HEK293 (cell line): ENCODE data around the gene NARF.

Experiments
- BCL11A ChIP-seq: fragments of 450-650 bp; formaldehyde crosslinking; IDR thresholded peaks from 2 replicates; pipeline ENCODE4 v1.5.1; 2016; ENCODE audit warnings: low read depth, missing biosample characterization, missing genetic modification characterization
- FEZF1 ChIP-seq: fragments of 450-650 bp; formaldehyde crosslinking; IDR thresholded peaks from 2 replicates; pipeline ENCODE4 v1.5.1; 2016; ENCODE audit warnings: missing biosample characterization, missing genetic modification characterization
- GLIS2 ChIP-seq: fragments of 450-650 bp; formaldehyde crosslinking; IDR thresholded peaks from 2 replicates; pipeline ENCODE4 v1.5.1; 2016; ENCODE audit warnings: missing biosample characterization, missing genetic modification characterization
- HOXC10 ChIP-seq: sonication (generic); formaldehyde crosslinking; IDR thresholded peaks from 2 replicates; pipeline ENCODE4 v1.8.1; 2023; ENCODE audit warnings: mild to moderate bottlenecking, missing genetic modification reagents
- IKZF3 ChIP-seq: fragments of 450-650 bp; IDR thresholded peaks from 2 replicates; pipeline ENCODE4 v1.5.0; 2018; ENCODE audit warnings: missing biosample characterization, mild to moderate bottlenecking, missing genetic modification characterization, moderate library complexity
- KLF1 ChIP-seq: fragments of 450-650 bp; formaldehyde crosslinking; IDR thresholded peaks from 2 replicates; pipeline ENCODE4 v1.5.1; 2016; ENCODE audit warnings: missing biosample characterization, missing genetic modification characterization
- TSHZ1 ChIP-seq: fragments of 450-650 bp; formaldehyde crosslinking; IDR thresholded peaks from 2 replicates; pipeline ENCODE4 v1.5.1; 2016; ENCODE audit warnings: missing biosample characterization, missing genetic modification characterization, borderline replicate concordance
- ZBTB1 ChIP-seq: fragments of 450-650 bp; formaldehyde crosslinking; IDR thresholded peaks from 2 replicates; pipeline ENCODE4 v1.5.1; 2016; ENCODE audit warnings: missing biosample characterization, missing genetic modification characterization
- ZBTB17 ChIP-seq: fragments of 450-650 bp; formaldehyde crosslinking; IDR thresholded peaks from 2 replicates; pipeline ENCODE4 v1.5.1; 2016; ENCODE audit warnings: missing biosample characterization, missing genetic modification characterization
- ZBTB21 ChIP-seq: fragments of 450-650 bp; formaldehyde crosslinking; IDR thresholded peaks from 2 replicates; pipeline ENCODE4 v1.5.1; 2017; ENCODE audit warnings: missing biosample characterization, missing genetic modification characterization
- ZFHX2 ChIP-seq: fragments of 450-650 bp; formaldehyde crosslinking; conservative IDR thresholded peaks from 2 replicates; pipeline ENCODE4 v1.5.1; 2016; ENCODE audit warnings: missing biosample characterization, missing genetic modification characterization
- ZFP41 ChIP-seq: fragments of 450-650 bp; formaldehyde crosslinking; IDR thresholded peaks from 2 replicates; pipeline ENCODE4 v1.5.1; 2016; ENCODE audit warnings: missing biosample characterization, missing genetic modification characterization, borderline replicate concordance
- ZNF121 ChIP-seq: fragments of 450-650 bp; formaldehyde crosslinking; IDR thresholded peaks from 2 replicates; pipeline ENCODE4 v1.5.1; 2016; ENCODE audit warnings: missing biosample characterization, missing genetic modification characterization
- ZNF169 ChIP-seq: fragments of 450-650 bp; formaldehyde crosslinking; IDR thresholded peaks from 2 replicates; pipeline ENCODE4 v1.5.1; 2016; ENCODE audit warnings: missing biosample characterization, missing genetic modification characterization
- ZNF555 ChIP-seq: fragments of 450-650 bp; formaldehyde crosslinking; conservative IDR thresholded peaks from 2 replicates; pipeline ENCODE4 v1.5.1; 2017; ENCODE audit warnings: missing biosample characterization, mild to moderate bottlenecking, missing genetic modification characterization, inconsistent platforms
- ZNF558 ChIP-seq: fragments of 450-650 bp; formaldehyde crosslinking; IDR thresholded peaks from 2 replicates; pipeline ENCODE4 v1.5.1; 2016; ENCODE audit warnings: missing biosample characterization, missing genetic modification characterization
- ZNF610 ChIP-seq: fragments of 450-650 bp; formaldehyde crosslinking; IDR thresholded peaks from 2 replicates; pipeline ENCODE4 v1.5.1; 2016; ENCODE audit warnings: missing biosample characterization, missing genetic modification characterization, borderline replicate concordance
- ZNF792 ChIP-seq: fragments of 450-650 bp; formaldehyde crosslinking; IDR thresholded peaks from 2 replicates; pipeline ENCODE4 v1.5.1; 2016; ENCODE audit warnings: missing biosample characterization, missing genetic modification characterization
- TF ChIP-seq, protein P1 (sequence below): fragments of 450-650 bp; formaldehyde crosslinking; IDR thresholded peaks from 2 replicates; pipeline ENCODE4 v1.5.1; 2016; ENCODE audit warnings: missing biosample characterization, missing genetic modification characterization
- TF ChIP-seq, protein P2 (sequence below): fragments of 450-650 bp; formaldehyde crosslinking; IDR thresholded peaks from 2 replicates; pipeline ENCODE4 v1.5.1; 2016; ENCODE audit warnings: missing biosample characterization, missing genetic modification characterization
- TF ChIP-seq, protein P3 (sequence below): fragments of 450-650 bp; formaldehyde crosslinking; IDR thresholded peaks from 2 replicates; pipeline ENCODE4 v1.5.1; 2016; ENCODE audit warnings: missing biosample characterization, missing genetic modification characterization
- TF ChIP-seq, protein P4 (sequence below): fragments of 450-650 bp; IDR thresholded peaks from 2 replicates; pipeline ENCODE4 v1.5.1; 2018; ENCODE audit warnings: missing biosample characterization, missing genetic modification characterization
- TF ChIP-seq, protein P5 (sequence below): fragments of 450-650 bp; formaldehyde crosslinking; conservative IDR thresholded peaks from 2 replicates; pipeline ENCODE4 v1.5.1; 2016; ENCODE audit warnings: low read depth, missing biosample characterization, missing genetic modification characterization

Gene NARF

GRCh38 chr17:82496529-82497434, 38.2 kb downstream of the NARF start (continued):
- peak; percentile 66; the same call in 1 of the 2 replicates for TF ChIP-seq GLIS2
- no peak for TF ChIP-seq FEZF1
- 0 out of 2 replicates have a peak, but pooled peaks have one; percentile 6 for TF ChIP-seq IKZF3 (tag by site-specific recombination)
- TF ChIP-seq, protein P1, sequence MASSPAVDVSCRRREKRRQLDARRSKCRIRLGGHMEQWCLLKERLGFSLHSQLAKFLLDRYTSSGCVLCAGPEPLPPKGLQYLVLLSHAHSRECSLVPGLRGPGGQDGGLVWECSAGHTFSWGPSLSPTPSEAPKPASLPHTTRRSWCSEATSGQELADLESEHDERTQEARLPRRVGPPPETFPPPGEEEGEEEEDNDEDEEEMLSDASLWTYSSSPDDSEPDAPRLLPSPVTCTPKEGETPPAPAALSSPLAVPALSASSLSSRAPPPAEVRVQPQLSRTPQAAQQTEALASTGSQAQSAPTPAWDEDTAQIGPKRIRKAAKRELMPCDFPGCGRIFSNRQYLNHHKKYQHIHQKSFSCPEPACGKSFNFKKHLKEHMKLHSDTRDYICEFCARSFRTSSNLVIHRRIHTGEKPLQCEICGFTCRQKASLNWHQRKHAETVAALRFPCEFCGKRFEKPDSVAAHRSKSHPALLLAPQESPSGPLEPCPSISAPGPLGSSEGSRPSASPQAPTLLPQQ (tag by site-specific recombination), result 0 out of 2 replicates have a peak, but pooled peaks have one; percentile 23
- no peak for TF ChIP-seq ZNF792 (tag by site-specific recombination)
- no peak for TF ChIP-seq ZNF121 (tag by site-specific recombination)
- TF ChIP-seq ZNF610 (tag by site-specific recombination), result peak; percentile 78
- no peak for TF ChIP-seq HOXC10 (CRISPR knock-in tag)
- TF ChIP-seq, protein P2, sequence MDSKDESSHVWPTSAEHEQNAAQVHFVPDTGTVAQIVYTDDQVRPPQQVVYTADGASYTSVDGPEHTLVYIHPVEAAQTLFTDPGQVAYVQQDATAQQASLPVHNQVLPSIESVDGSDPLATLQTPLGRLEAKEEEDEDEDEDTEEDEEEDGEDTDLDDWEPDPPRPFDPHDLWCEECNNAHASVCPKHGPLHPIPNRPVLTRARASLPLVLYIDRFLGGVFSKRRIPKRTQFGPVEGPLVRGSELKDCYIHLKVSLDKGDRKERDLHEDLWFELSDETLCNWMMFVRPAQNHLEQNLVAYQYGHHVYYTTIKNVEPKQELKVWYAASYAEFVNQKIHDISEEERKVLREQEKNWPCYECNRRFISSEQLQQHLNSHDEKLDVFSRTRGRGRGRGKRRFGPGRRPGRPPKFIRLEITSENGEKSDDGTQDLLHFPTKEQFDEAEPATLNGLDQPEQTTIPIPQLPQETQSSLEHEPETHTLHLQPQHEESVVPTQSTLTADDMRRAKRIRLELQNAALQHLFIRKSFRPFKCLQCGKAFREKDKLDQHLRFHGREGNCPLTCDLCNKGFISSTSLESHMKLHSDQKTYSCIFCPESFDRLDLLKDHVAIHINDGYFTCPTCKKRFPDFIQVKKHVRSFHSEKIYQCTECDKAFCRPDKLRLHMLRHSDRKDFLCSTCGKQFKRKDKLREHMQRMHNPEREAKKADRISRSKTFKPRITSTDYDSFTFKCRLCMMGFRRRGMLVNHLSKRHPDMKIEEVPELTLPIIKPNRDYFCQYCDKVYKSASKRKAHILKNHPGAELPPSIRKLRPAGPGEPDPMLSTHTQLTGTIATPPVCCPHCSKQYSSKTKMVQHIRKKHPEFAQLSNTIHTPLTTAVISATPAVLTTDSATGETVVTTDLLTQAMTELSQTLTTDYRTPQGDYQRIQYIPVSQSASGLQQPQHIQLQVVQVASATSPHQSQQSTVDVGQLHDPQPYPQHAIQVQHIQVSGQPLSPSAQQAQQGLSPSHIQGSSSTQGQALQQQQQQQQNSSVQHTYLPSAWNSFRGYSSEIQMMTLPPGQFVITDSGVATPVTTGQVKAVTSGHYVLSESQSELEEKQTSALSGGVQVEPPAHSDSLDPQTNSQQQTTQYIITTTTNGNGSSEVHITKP (tag by site-specific recombination), result no peak
- TF ChIP-seq ZFP41 (tag by site-specific recombination), result no peak
- no peak for TF ChIP-seq KLF1
- peak; percentile 90 for TF ChIP-seq ZFHX2
- TF ChIP-seq TSHZ1 (tag by site-specific recombination), result no peak
- TF ChIP-seq ZNF558 (tag by site-specific recombination), result 0 out of 2 replicates have a peak, but pooled peaks have one; percentile 4
- no peak for TF ChIP-seq ZNF169 (tag by site-specific recombination)
- TF ChIP-seq, protein P3, sequence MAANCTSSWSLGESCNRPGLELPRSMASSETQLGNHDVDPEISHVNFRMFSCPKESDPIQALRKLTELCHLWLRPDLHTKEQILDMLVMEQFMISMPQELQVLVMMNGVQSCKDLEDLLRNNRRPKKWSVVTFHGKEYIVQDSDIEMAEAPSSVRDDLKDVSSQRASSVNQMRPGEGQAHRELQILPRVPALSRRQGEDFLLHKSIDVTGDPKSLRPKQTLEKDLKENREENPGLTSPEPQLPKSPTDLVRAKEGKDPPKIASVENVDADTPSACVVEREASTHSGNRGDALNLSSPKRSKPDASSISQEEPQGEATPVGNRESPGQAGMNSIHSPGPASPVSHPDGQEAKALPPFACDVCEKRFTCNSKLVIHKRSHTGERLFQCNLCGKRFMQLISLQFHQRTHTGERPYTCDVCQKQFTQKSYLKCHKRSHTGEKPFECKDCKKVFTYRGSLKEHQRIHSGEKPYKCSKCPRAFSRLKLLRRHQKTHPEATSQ, result 0 out of 2 replicates have a peak, but pooled peaks have one; percentile 10
- no peak for TF ChIP-seq ZNF555 (tag by site-specific recombination)
- no peak for TF ChIP-seq ZBTB1 (tag by site-specific recombination)
- TF ChIP-seq, protein P4, sequence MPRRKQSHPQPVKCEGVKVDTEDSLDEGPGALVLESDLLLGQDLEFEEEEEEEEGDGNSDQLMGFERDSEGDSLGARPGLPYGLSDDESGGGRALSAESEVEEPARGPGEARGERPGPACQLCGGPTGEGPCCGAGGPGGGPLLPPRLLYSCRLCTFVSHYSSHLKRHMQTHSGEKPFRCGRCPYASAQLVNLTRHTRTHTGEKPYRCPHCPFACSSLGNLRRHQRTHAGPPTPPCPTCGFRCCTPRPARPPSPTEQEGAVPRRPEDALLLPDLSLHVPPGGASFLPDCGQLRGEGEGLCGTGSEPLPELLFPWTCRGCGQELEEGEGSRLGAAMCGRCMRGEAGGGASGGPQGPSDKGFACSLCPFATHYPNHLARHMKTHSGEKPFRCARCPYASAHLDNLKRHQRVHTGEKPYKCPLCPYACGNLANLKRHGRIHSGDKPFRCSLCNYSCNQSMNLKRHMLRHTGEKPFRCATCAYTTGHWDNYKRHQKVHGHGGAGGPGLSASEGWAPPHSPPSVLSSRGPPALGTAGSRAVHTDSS (tag by site-specific recombination), result no peak
- TF ChIP-seq ZBTB17 (tag by site-specific recombination), result peak; percentile 64
- TF ChIP-seq, protein P5, sequence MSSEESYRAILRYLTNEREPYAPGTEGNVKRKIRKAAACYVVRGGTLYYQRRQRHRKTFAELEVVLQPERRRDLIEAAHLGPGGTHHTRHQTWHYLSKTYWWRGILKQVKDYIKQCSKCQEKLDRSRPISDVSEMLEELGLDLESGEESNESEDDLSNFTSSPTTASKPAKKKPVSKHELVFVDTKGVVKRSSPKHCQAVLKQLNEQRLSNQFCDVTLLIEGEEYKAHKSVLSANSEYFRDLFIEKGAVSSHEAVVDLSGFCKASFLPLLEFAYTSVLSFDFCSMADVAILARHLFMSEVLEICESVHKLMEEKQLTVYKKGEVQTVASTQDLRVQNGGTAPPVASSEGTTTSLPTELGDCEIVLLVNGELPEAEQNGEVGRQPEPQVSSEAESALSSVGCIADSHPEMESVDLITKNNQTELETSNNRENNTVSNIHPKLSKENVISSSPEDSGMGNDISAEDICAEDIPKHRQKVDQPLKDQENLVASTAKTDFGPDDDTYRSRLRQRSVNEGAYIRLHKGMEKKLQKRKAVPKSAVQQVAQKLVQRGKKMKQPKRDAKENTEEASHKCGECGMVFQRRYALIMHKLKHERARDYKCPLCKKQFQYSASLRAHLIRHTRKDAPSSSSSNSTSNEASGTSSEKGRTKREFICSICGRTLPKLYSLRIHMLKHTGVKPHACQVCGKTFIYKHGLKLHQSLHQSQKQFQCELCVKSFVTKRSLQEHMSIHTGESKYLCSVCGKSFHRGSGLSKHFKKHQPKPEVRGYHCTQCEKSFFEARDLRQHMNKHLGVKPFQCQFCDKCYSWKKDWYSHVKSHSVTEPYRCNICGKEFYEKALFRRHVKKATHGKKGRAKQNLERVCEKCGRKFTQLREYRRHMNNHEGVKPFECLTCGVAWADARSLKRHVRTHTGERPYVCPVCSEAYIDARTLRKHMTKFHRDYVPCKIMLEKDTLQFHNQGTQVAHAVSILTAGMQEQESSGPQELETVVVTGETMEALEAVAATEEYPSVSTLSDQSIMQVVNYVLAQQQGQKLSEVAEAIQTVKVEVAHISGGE, result no peak; the same call in 1 of the 2 replicates
- no peak; the same call in 1 of the 2 replicates for TF ChIP-seq BCL11A (tag by site-specific recombination)
- TF ChIP-seq ZBTB21 (tag by site-specific recombination), result no peak
